A549 (cell line): ENCODE results near the gene PDPK1.

Experiments used
- CTCF ChIP-seq: fragments of >200 bp; sonication (Bioruptor Twin); formaldehyde crosslinking; IDR thresholded peaks from 3 replicates; pipeline ENCODE4 v1.5.1; 2016
- MAX ChIP-seq: IDR thresholded peaks from 2 replicates; pipeline ENCODE4 v1.6.1; 2012
- POLR2A ChIP-seq: IDR thresholded peaks from 2 replicates; pipeline ENCODE4 v1.6.1; 2012; ENCODE audit warnings: mild to moderate bottlenecking, low read length
- RFX5 ChIP-seq: fragments of 450-650 bp; IDR thresholded peaks from 2 replicates; pipeline ENCODE4 v1.7.1; 2014; ENCODE audit warnings: antibody characterized with exemption, mild to moderate bottlenecking, moderate library complexity

- no peak for TF ChIP-seq RFX5
- TF ChIP-seq MAX, result no peak
- TF ChIP-seq CTCF, result no peak
- no peak for TF ChIP-seq POLR2A
These were observed 41.4 kb upstream of the PDPK1 start for GRCh38 chr16:2496223-2497115.
